ENCODE data around the gene TMEM101.
"Not testable (repeated sequence)": the region's sequence is repeated elsewhere in the genome, so short reads cannot be mapped to it uniquely, and the experiment has no call there.

TMEM101 gene

GRCh38 chr17:44007346-44008204, 7.2 kb downstream of the TMEM101 start:
- no peaks in the 10 kb centered on the region for H3K9me3 Mint-ChIP-seq
- H3K27ac Mint-ChIP-seq: peak overlapping the region; percentile 40 to 97
- ATAC-seq (no peak), DNase-seq (no peak)
- peaks cover 38% of the 10 kb centered on the region for H3K27me3 Mint-ChIP-seq
- peaks cover 47% of the 10 kb centered on the region for H3K4me1 Mint-ChIP-seq
- H3K4me3 Mint-ChIP-seq: peak overlapping the region; percentile 90 to 94

GRCh38 chr17:44006598-44007345, 8.0 kb downstream of the TMEM101 start:
- peak; percentile 83 for ATAC-seq
- DNase-seq: peak; percentile 86 to 89
- peaks cover 38% of the 10 kb centered on the region for H3K27me3 Mint-ChIP-seq
- no peaks in the 10 kb centered on the region for H3K9me3 Mint-ChIP-seq
- H3K27ac Mint-ChIP-seq: peak overlapping the region; percentile 70 to 76
- peaks cover 50% of the 10 kb centered on the region for H3K4me1 Mint-ChIP-seq
- peak overlapping the region; percentile 90 to 94 for H3K4me3 Mint-ChIP-seq

- no peak for DNase-seq
- Mint-ChIP-seq H3K27me3 (peaks cover 38% of the 10 kb centered on the region), H3K4me3 (peak overlapping the region; percentile 90 to 94), H3K27ac (peak overlapping the region; percentile 70 to 72), H3K4me1 (peaks cover 54% of the 10 kb centered on the region), H3K9me3 (no peaks in the 10 kb centered on the region)
- peak; percentile 35 for ATAC-seq
These were observed 8.5 kb downstream of the TMEM101 start for GRCh38 chr17:44006272-44006597.

GRCh38 chr17:44005527-44006271, 9.1 kb downstream of the TMEM101 start:
- ATAC-seq: peak; percentile 62
- Mint-ChIP-seq H3K27ac (peak overlapping the region; percentile 70 to 72), H3K4me3 (peak overlapping the region; percentile 90 to 94), H3K4me1 (peaks cover 54% of the 10 kb centered on the region), H3K9me3 (no peaks in the 10 kb centered on the region), H3K27me3 (peaks cover 38% of the 10 kb centered on the region)
- peak; percentile 48 to 61 for DNase-seq

- ATAC-seq (peak; percentile 2), DNase-seq (peak; percentile 30 to 33)
- Mint-ChIP-seq H3K4me3 (peak overlapping the region; percentile 67 to 75), H3K9me3 (no peaks in the 10 kb centered on the region), H3K27me3 (peaks cover 38% of the 10 kb centered on the region), H3K27ac (peak overlapping the region in 1 of 2 donors; percentile 42), H3K4me1 (peaks cover 54% of the 10 kb centered on the region)
These were observed 9.8 kb downstream of the TMEM101 start for GRCh38 chr17:44004761-44005526.

- no peaks in the 10 kb centered on the region for H3K9me3 Mint-ChIP-seq
- peaks cover 38% of the 10 kb centered on the region for H3K27me3 Mint-ChIP-seq
- H3K4me1 Mint-ChIP-seq: peaks cover 54% of the 10 kb centered on the region
- no peak for ATAC-seq
- peak in 1 of 2 donors; percentile 21 for DNase-seq
- peak within 1 kb of the TSS; percentile 67 to 75 for H3K4me3 Mint-ChIP-seq
- H3K27ac Mint-ChIP-seq: peak within 1 kb of the TSS in 1 of 2 donors; percentile 86
These were observed 10.5 kb downstream of the TMEM101 start, which contains the start of gene NAGS for GRCh38 chr17:44004077-44004760. NAGS (plus strand) TSS chr17:44004622; CDS start chr17:44004664, 42 bp downstream.

- DNase-seq (no peak), ATAC-seq (no peak)
- no peak overlapping the region for H3K4me3 Mint-ChIP-seq
- H3K27ac Mint-ChIP-seq: peak overlapping the region; percentile 54 to 78
- H3K27me3 Mint-ChIP-seq: peaks cover 30% of the 10 kb centered on the region
- peaks cover 38% of the 10 kb centered on the region for H3K4me1 Mint-ChIP-seq
- no peaks in the 10 kb centered on the region for H3K9me3 Mint-ChIP-seq
These were observed 12.5 kb downstream of the TMEM101 start for GRCh38 chr17:44002141-44002848.

- no peak for DNase-seq
- Mint-ChIP-seq H3K27ac (no peak overlapping the region), H3K4me3 (no peak overlapping the region), H3K4me1 (peaks cover 30% of the 10 kb centered on the region), H3K9me3 (no peaks in the 10 kb centered on the region), H3K27me3 (peaks cover 28% of the 10 kb centered on the region)
- ATAC-seq: no peak
These were observed 13.3 kb downstream of the TMEM101 start for GRCh38 chr17:44001461-44001920.

GRCh38 chr17:44000871-44001460, 13.8 kb downstream of the TMEM101 start:
- Mint-ChIP-seq H3K27me3 (peaks cover 22% of the 10 kb centered on the region), H3K9me3 (no peaks in the 10 kb centered on the region), H3K4me3 (no peak overlapping the region), H3K27ac (peak overlapping the region in 1 of 2 donors; percentile 86), H3K4me1 (peaks cover 25% of the 10 kb centered on the region)
- ATAC-seq: no peak
- DNase-seq: no peak

GRCh38 chr17:44000141-44000860, 14.5 kb downstream of the TMEM101 start:
- ATAC-seq: no peak
- Mint-ChIP-seq H3K4me1 (peaks cover 20% of the 10 kb centered on the region), H3K27me3 (peaks cover 16% of the 10 kb centered on the region)

GRCh38 chr17:43999024-43999423, 15.7 kb downstream of the TMEM101 start:
- Mint-ChIP-seq H3K9me3 (no peaks in the 10 kb centered on the region), H3K27ac (peak overlapping the region in 1 of 2 donors; percentile 49), H3K4me3 (no peak overlapping the region), H3K4me1 (peaks cover 14% of the 10 kb centered on the region), H3K27me3 (peaks cover 3% of the 10 kb centered on the region)
- DNase-seq (no peak), ATAC-seq (no peak)

More at GRCh38 chr17:44000141-44000860, 14.5 kb downstream of the TMEM101 start:
- no peak for DNase-seq
- no peak overlapping the region for H3K27ac Mint-ChIP-seq
- no peak overlapping the region for H3K4me3 Mint-ChIP-seq
- H3K9me3 Mint-ChIP-seq: no peaks in the 10 kb centered on the region

- H3K4me1 Mint-ChIP-seq: peaks cover 13% of the 10 kb centered on the region
- H3K4me3 Mint-ChIP-seq: no peak overlapping the region
- ATAC-seq (no peak), DNase-seq (no peak)
- H3K27me3 Mint-ChIP-seq: no peaks in the 10 kb centered on the region
- H3K9me3 Mint-ChIP-seq: no peaks in the 10 kb centered on the region
- H3K27ac Mint-ChIP-seq: peak overlapping the region; percentile 1 to 49
These were observed 16.2 kb downstream of the TMEM101 start for GRCh38 chr17:43998552-43998951.

GRCh38 chr17:43997180-43997579, 17.6 kb downstream of the TMEM101 start:
- not testable (repeated sequence) for H3K27me3 Mint-ChIP-seq, H3K4me3 Mint-ChIP-seq, H3K27ac Mint-ChIP-seq, H3K9me3 Mint-ChIP-seq, ATAC-seq, DNase-seq
- H3K4me1 Mint-ChIP-seq: peaks cover 13% of the 10 kb centered on the region
